Testis (tissue), 3 donors: ENCODE data around the gene IGFL1. TPM values are rescaled to one million over a fixed set of nuclear protein-coding genes. Genes with fewer than 3 reads are reported as not detected.
"Not testable (repeated sequence)": the region's sequence is repeated elsewhere in the genome, so short reads cannot be mapped to it uniquely, and the experiment has no call there.

Experiments used
- DNase-seq: peaks from one replicate; pipeline ENCODE4 v3.0.0-alpha.2; 2019
- H3K27ac ChIP-seq, 2 donors: fragments of 200-600 bp; sonication (generic); one replicate each; pipeline ENCODE4 v1.5.1; 2019
- H3K27me3 ChIP-seq: fragments of 200-600 bp; sonication (generic); one replicate; pipeline ENCODE4 v1.5.1; 2019
- H3K36me3 ChIP-seq: fragments of 200-600 bp; sonication (generic); one replicate; pipeline ENCODE4 v1.5.1; 2017; ENCODE audit warnings: low read depth; ENCODE audit errors: missing control alignments
- H3K4me1 ChIP-seq: fragments of 200-600 bp; sonication (generic); one replicate; pipeline ENCODE4 v1.5.1; 2019
- H3K4me3 ChIP-seq, 2 donors: fragments of 200-600 bp; sonication (generic); one replicate each; pipeline ENCODE4 v1.5.1; 2017 to 2019
- H3K9me3 ChIP-seq: fragments of 200-600 bp; sonication (generic); one replicate; pipeline ENCODE4 v1.5.1; 2017
- CTCF ChIP-seq, 3 experiments: fragments of 450-650 bp in 2 of 3; fragments of 200-600 bp in 1 of 3; sonication (generic) in 1 of 3; IDR thresholded peaks; one replicate each; pipeline ENCODE4 v1.5.1; 2016 to 2019; ENCODE audit warnings: antibody characterized with exemption in 3 of 3, mild to moderate bottlenecking in 2 of 3, moderate library complexity in 1 of 3
- POLR2A ChIP-seq: fragments of 450-650 bp; IDR thresholded peaks from one replicate; pipeline ENCODE4 v1.6.1; 2017; ENCODE audit warnings: antibody characterized with exemption, mild to moderate bottlenecking, moderate library complexity
- WGBS, 2 donors: methylation state at CpG; one replicate each; pipeline ENCODE4 v1.1.5; 2018; 5-methylcytosine and 5-hydroxymethylcytosine counted together
- intact Hi-C: fragments of 100-400 bp; cut with DNase I; formaldehyde crosslinking; loops from one replicate; pipeline ENCODE4 v1.15.1; 2023; ENCODE audit warnings: low total_unique reads
- polyA plus RNA-seq: library from polyadenylated mRNA; stranded (reverse); fragments of 350-450 nt; fragmentation: Illumina TruSeq; extraction: RNeasy Lipid Tissue Mini Kit (QIAGEN cat#74804); gene quantifications from one replicate; pipeline ENCODE4 v1.2.3, GENCODE V29; 2014; ENCODE audit warnings: low read depth, low replicate concordance; ENCODE audit not compliant: insufficient read depth
- total RNA-seq, 2 donors: library from RNA; depleted of rRNA; stranded (reverse); fragments of >200 nt; gene quantifications; one replicate each; pipeline ENCODE4 v1.2.3, GENCODE V29; 2016

IGFL1 gene
- total and polyA plus RNA-seq, 3 donors from 2014 or later: 3.2 TPM; not detected in 2

- Histone ChIP-seq H3K36me3 (no peaks in the 10 kb centered on the region), H3K4me1 (no peaks in the 10 kb centered on the region), H3K9me3 (no peaks in the 10 kb centered on the region), H3K27me3 (no peaks in the 10 kb centered on the region), H3K4me3 (no peak overlapping the region), H3K27ac (no peak overlapping the region)
- WGBS, 2 donors: 77 to 83% methylated on average over 4 to 5 of the region's 5 CpGs
- no peak for DNase-seq
- TF ChIP-seq POLR2A (no peak), CTCF (IDR thresholded peaks at IDR 0.05) (no peak)
- intact Hi-C loops: no loop called here
Observed at GRCh38 chr19:46206176-46206575, 23.4 kb upstream of the IGFL1 start.

GRCh38 chr19:46206682-46207081, 22.9 kb upstream of the IGFL1 start:
- WGBS, 2 donors: 73 to 79% methylated on average over 3 of the region's 3 CpGs
- intact Hi-C loops: no loop called here
- no peaks in the 10 kb centered on the region for H3K27me3 ChIP-seq
- no peaks in the 10 kb centered on the region for H3K36me3 ChIP-seq
- no peak overlapping the region for H3K27ac ChIP-seq
- DNase-seq: no peak
- H3K4me1 ChIP-seq: no peaks in the 10 kb centered on the region
- H3K4me3 ChIP-seq: no peak overlapping the region
- no peak for TF ChIP-seq CTCF (IDR thresholded peaks at IDR 0.05)
- no peaks in the 10 kb centered on the region for H3K9me3 ChIP-seq

GRCh38 chr19:46207858-46208257, 21.7 kb upstream of the IGFL1 start:
- H3K4me1 ChIP-seq, H3K27ac ChIP-seq, DNase-seq, intact Hi-C loops, H3K27me3 ChIP-seq, H3K9me3 ChIP-seq, H3K4me3 ChIP-seq, H3K36me3 ChIP-seq: not testable (repeated sequence)
- 82 to 84% methylated on average over 6 to 8 of the region's 8 CpGs for WGBS, 2 donors

- H3K27me3 ChIP-seq: no peaks in the 10 kb centered on the region
- H3K36me3 ChIP-seq: no peaks in the 10 kb centered on the region
- WGBS, 2 donors: 77 to 88% methylated on average over 3 of the region's 3 CpGs
- no peak for TF ChIP-seq POLR2A
- no peak for TF ChIP-seq CTCF (IDR thresholded peaks at IDR 0.05)
- intact Hi-C loops: no loop called here
- no peak overlapping the region for H3K27ac ChIP-seq
- H3K4me1 ChIP-seq: no peaks in the 10 kb centered on the region
- no peaks in the 10 kb centered on the region for H3K9me3 ChIP-seq
- DNase-seq: no peak
- H3K4me3 ChIP-seq: no peak overlapping the region
Observed at GRCh38 chr19:46209051-46209450, 20.5 kb upstream of the IGFL1 start.

- Histone ChIP-seq H3K27ac (no peak overlapping the region), H3K9me3 (no peaks in the 10 kb centered on the region), H3K4me3 (no peak overlapping the region), H3K27me3 (no peaks in the 10 kb centered on the region), H3K4me1 (no peaks in the 10 kb centered on the region), H3K36me3 (no peaks in the 10 kb centered on the region)
- intact Hi-C loops: no loop called here
- DNase-seq: no peak
- 88 to 89% methylated on average over 1 of the region's 1 CpG for WGBS, 2 donors
- TF ChIP-seq CTCF (IDR thresholded peaks at IDR 0.05) (no peak), POLR2A (no peak)
Observed at GRCh38 chr19:46209472-46209871, 20.1 kb upstream of the IGFL1 start.
